ENCODE measurements around the gene ACSL5. TPM values are rescaled to one million over a fixed set of nuclear protein-coding genes. Genes with fewer than 3 reads are reported as not detected.
"Not testable (repeated sequence)": the region's sequence is repeated elsewhere in the genome, so short reads cannot be mapped to it uniquely, and the experiment has no call there.

ACSL5 gene
- total RNA-seq, 1 experiment from 2014 or later, result 0.26 TPM

- in situ Hi-C loops (cut with HindIII; ENCODE audit: low pct_unique_long_range_greater_than_20kb, low sequenced_read_pairs), result no loop called here
- peak; percentile 45 for DNase-seq (ENCODE audit: low read depth, low spot score)
These were observed 61.2 kb downstream of the ACSL5 start for GRCh38 chr10:112434988-112435619.

- in situ Hi-C loops (cut with HindIII; ENCODE audit: low pct_unique_long_range_greater_than_20kb, low sequenced_read_pairs), result no loop called here
- DNase-seq (ENCODE audit: low read depth, low spot score), result no peak
These were observed 64.4 kb downstream of the ACSL5 start for GRCh38 chr10:112438356-112438755.

GRCh38 chr10:112441520-112441919 lies 67.6 kb downstream of the ACSL5 start:
- no peak for DNase-seq (ENCODE audit: low read depth, low spot score)
- in situ Hi-C loops (cut with HindIII; ENCODE audit: low pct_unique_long_range_greater_than_20kb, low sequenced_read_pairs), result no loop called here

GRCh38 chr10:112442063-112442462 lies 68.1 kb downstream of the ACSL5 start:
- in situ Hi-C loops (cut with HindIII; ENCODE audit: low pct_unique_long_range_greater_than_20kb, low sequenced_read_pairs), result no loop called here
- DNase-seq (ENCODE audit: low read depth, low spot score), result no peak

GRCh38 chr10:112446055-112446854 lies 72.3 kb downstream of the ACSL5 start:
- in situ Hi-C loops (cut with HindIII; ENCODE audit: low pct_unique_long_range_greater_than_20kb, low sequenced_read_pairs), result no loop called here
- no peak for DNase-seq (ENCODE audit: low read depth, low spot score)

- in situ Hi-C loops (cut with HindIII; ENCODE audit: low pct_unique_long_range_greater_than_20kb, low sequenced_read_pairs), result no loop called here
- peak; percentile 75 for DNase-seq (ENCODE audit: low read depth, low spot score)
These were observed 73.1 kb downstream of the ACSL5 start, which contains the start of the genes VTI1A and ZDHHC6 for GRCh38 chr10:112446855-112447619. TSS of gene VTI1A (plus strand) at chr10:112447215. CDS start at chr10:112447374, 159 bp downstream. TSS of gene ZDHHC6 (minus strand) at chr10:112446914. CDS start at chr10:112445436, 1,478 bp downstream.

- in situ Hi-C loops (cut with HindIII; ENCODE audit: low pct_unique_long_range_greater_than_20kb, low sequenced_read_pairs), result no loop called here
- DNase-seq (ENCODE audit: low read depth, low spot score), result no peak
These were observed 73.7 kb downstream of the ACSL5 start for GRCh38 chr10:112447620-112447928.

GRCh38 chr10:112448888-112449287 lies 75.0 kb downstream of the ACSL5 start:
- DNase-seq (ENCODE audit: low read depth, low spot score), result no peak
- in situ Hi-C loops (cut with HindIII; ENCODE audit: low pct_unique_long_range_greater_than_20kb, low sequenced_read_pairs), result no loop called here

- in situ Hi-C loops (cut with HindIII; ENCODE audit: low pct_unique_long_range_greater_than_20kb, low sequenced_read_pairs), result no loop called here
- DNase-seq (ENCODE audit: low read depth, low spot score), result no peak
These were observed 81.2 kb downstream of the ACSL5 start for GRCh38 chr10:112454910-112455779.

- no peak for DNase-seq (ENCODE audit: low read depth, low spot score)
- in situ Hi-C loops (cut with HindIII; ENCODE audit: low pct_unique_long_range_greater_than_20kb, low sequenced_read_pairs), result no loop called here
These were observed 82.6 kb downstream of the ACSL5 start for GRCh38 chr10:112456533-112456932.

GRCh38 chr10:112460366-112460765 lies 86.5 kb downstream of the ACSL5 start:
- in situ Hi-C loops (cut with HindIII; ENCODE audit: low pct_unique_long_range_greater_than_20kb, low sequenced_read_pairs), result no loop called here
- DNase-seq (ENCODE audit: low read depth, low spot score), result no peak

- peak; percentile 41 for DNase-seq (ENCODE audit: low read depth, low spot score)
- in situ Hi-C loops (cut with HindIII; ENCODE audit: low pct_unique_long_range_greater_than_20kb, low sequenced_read_pairs), result no loop called here
These were observed 87.3 kb downstream of the ACSL5 start for GRCh38 chr10:112461029-112461887.

- DNase-seq (ENCODE audit: low read depth, low spot score); in situ Hi-C loops (cut with HindIII; ENCODE audit: low pct_unique_long_range_greater_than_20kb, low sequenced_read_pairs): not testable (repeated sequence)
These were observed 90.2 kb downstream of the ACSL5 start for GRCh38 chr10:112464074-112464473.

GRCh38 chr10:112465299-112465883 lies 91.5 kb downstream of the ACSL5 start:
- no peak for DNase-seq (ENCODE audit: low read depth, low spot score)
- in situ Hi-C loops (cut with HindIII; ENCODE audit: low pct_unique_long_range_greater_than_20kb, low sequenced_read_pairs), result no loop called here

GRCh38 chr10:112466802-112467201 lies 92.9 kb downstream of the ACSL5 start:
- no peak for DNase-seq (ENCODE audit: low read depth, low spot score)
- in situ Hi-C loops (cut with HindIII; ENCODE audit: low pct_unique_long_range_greater_than_20kb, low sequenced_read_pairs), result no loop called here

GRCh38 chr10:112467541-112468075 lies 93.7 kb downstream of the ACSL5 start:
- in situ Hi-C loops (cut with HindIII; ENCODE audit: low pct_unique_long_range_greater_than_20kb, low sequenced_read_pairs), result no loop called here
- no peak for DNase-seq (ENCODE audit: low read depth, low spot score)

Data from SK-MEL-5 (cell line).